HepG2 (cell line): ENCODE results near the gene QRICH2. TPM values are rescaled to one million over a fixed set of nuclear protein-coding genes. Genes with fewer than 3 reads are reported as not detected.

ENCODE experiments used
- ATAC-seq: fragments of 200-7000 bp; cut with Tn5 transposase; 3 replicates; pipeline ENCODE4 v1.9.1; 2020; ENCODE audit warnings: mild to moderate bottlenecking, moderate library complexity
- BruUV-seq: library from RNA; stranded (reverse); fragments of 400-500 nt; replicated peaks from 2 replicates; lab custom pipeline; 2021; lab: Mats Ljungman, UMichigan
- CTCF ChIA-PET: fragments of 300-600 bp; formaldehyde crosslinking; extraction: SDS; loops from one replicate; lab custom pipeline; 2021; ENCODE audit warnings: low total read pairs, inconsistent platforms, low intra/inter-chr PET ratio; lab: Yijun Ruan, JAX
- POLR2A ChIA-PET: fragments of 350-600 bp; sonication (Branson Sonifier 250); formaldehyde crosslinking; loops from one replicate; lab custom pipeline; 2020; ENCODE audit warnings: antibody characterized with exemption, inconsistent platforms; lab: Yijun Ruan, JAX
- DNase-seq: peaks from one replicate; pipeline ENCODE4 v3.0.0-alpha.2; 2015; ENCODE audit warnings: low spot score
- FAIRE-seq: peaks from 3 replicates; lab custom pipeline; 2011; peaks lifted over from hg19 to GRCh38; lab: Jason Lieb, UNC
- H2AFZ ChIP-seq: one replicate; pipeline ENCODE4 v1.6.1; 2011; ENCODE audit warnings: low read length, inconsistent platforms
- H3K27ac ChIP-seq: fragments of 300-600 bp; 3 replicates; pipeline ENCODE4 v1.8.0; 2011; ENCODE audit warnings: mixed run types, mild to moderate bottlenecking, mixed read lengths, low read length, inconsistent platforms; ENCODE audit not compliant: insufficient read depth; ENCODE audit errors: extremely low read length
- H3K27me3 ChIP-seq, 2 experiments: fragments of 200-600 bp in 1 of 2; 2 replicates in 1 of 2; 3 replicates in 1 of 2; pipeline versions ENCODE4 v1.6.0 to v1.8.0; 2011; ENCODE audit warnings: low read length in 2 of 2, mild to moderate bottlenecking in 2 of 2, moderate library complexity in 2 of 2, inconsistent platforms in 1 of 2; ENCODE audit not compliant: insufficient read depth in 2 of 2, control insufficient read depth in 1 of 2
- H3K36me3 ChIP-seq, 2 experiments: fragments of 200-600 bp in 1 of 2; replicated peaks in 1 of 2; 2 replicates in 1 of 2; 3 replicates in 1 of 2; pipeline versions ENCODE4 v1.5.1 to v1.8.0; 2011; ENCODE audit warnings: low read length in 2 of 2, inconsistent platforms in 1 of 2; ENCODE audit not compliant: insufficient read depth in 2 of 2, control insufficient read depth in 1 of 2
- H3K4me1 ChIP-seq: 2 replicates; pipeline ENCODE4 v1.5.1; 2012; ENCODE audit warnings: low read length, inconsistent platforms; ENCODE audit not compliant: insufficient read depth
- H3K4me2 ChIP-seq: 2 replicates; pipeline ENCODE4 v1.6.0; 2011; ENCODE audit warnings: low read depth, low read length, inconsistent platforms
- H3K4me3 ChIP-seq, 3 experiments: fragments of 200-600 bp in 1 of 3; sonication (generic), shearing (Covaris generic) in 1 of 3; replicated peaks in 1 of 3; 2 replicates each; pipeline ENCODE4 v1.5.1; 2011 to 2016; ENCODE audit warnings: low read length in 3 of 3, inconsistent platforms in 2 of 3, low read depth in 2 of 3, mild to moderate bottlenecking in 2 of 3, control low read depth in 1 of 3, mixed read lengths in 1 of 3; ENCODE audit not compliant: insufficient read depth in 1 of 3
- H3K79me2 ChIP-seq: one replicate; pipeline ENCODE4 v1.6.1; 2011; ENCODE audit warnings: low read length, inconsistent platforms; ENCODE audit not compliant: insufficient read depth
- H3K9ac ChIP-seq: 2 replicates; pipeline ENCODE4 v1.6.0; 2011; ENCODE audit warnings: mild to moderate bottlenecking, low read depth, low read length, inconsistent platforms; ENCODE audit not compliant: insufficient read depth
- H3K9me3 ChIP-seq: 2 replicates; pipeline ENCODE4 v1.5.1; 2012; ENCODE audit warnings: mild to moderate bottlenecking, low read length
- H4K20me1 ChIP-seq: 2 replicates; pipeline ENCODE4 v1.6.0; 2011; ENCODE audit warnings: inconsistent platforms, mild to moderate bottlenecking, low read length, moderate library complexity; ENCODE audit not compliant: insufficient read depth
- CENPBD1 ChIP-seq: sonication (generic); formaldehyde crosslinking; IDR thresholded peaks from 2 replicates; pipeline ENCODE4 v1.8.0; 2022; ENCODE audit warnings: missing genetic modification reagents, low read depth, mild to moderate bottlenecking, borderline replicate concordance
- CHD2 ChIP-seq: IDR thresholded peaks from 2 replicates; pipeline ENCODE4 v1.6.1; 2011; ENCODE audit warnings: low read depth, low read length, improper control_type of control experiment
- E2F5 ChIP-seq: sonication (generic); formaldehyde crosslinking; conservative IDR thresholded peaks from 2 replicates; pipeline ENCODE4 v1.4.0; 2020; ENCODE audit warnings: missing genetic modification reagents
- EED ChIP-seq: sonication (generic); formaldehyde crosslinking; IDR thresholded peaks from 2 replicates; pipeline ENCODE4 v1.5.0; 2020; ENCODE audit warnings: mild to moderate bottlenecking, missing genetic modification reagents
- KAT8 ChIP-seq: IDR thresholded peaks from 2 replicates; pipeline ENCODE4 v1.6.1; 2016; ENCODE audit warnings: missing genetic modification reagents, missing compliant biosample characterization
- MAFG ChIP-seq: sonication (generic); formaldehyde crosslinking; IDR thresholded peaks from 2 replicates; pipeline ENCODE4 v1.5.1; 2020; ENCODE audit warnings: mild to moderate bottlenecking, missing genetic modification reagents
- NFE2L1 ChIP-seq: sonication (generic); formaldehyde crosslinking; IDR thresholded peaks from 2 replicates; pipeline ENCODE4 v1.4.0; 2020; ENCODE audit warnings: missing genetic modification reagents, mild to moderate bottlenecking, borderline replicate concordance
- RBM22 ChIP-seq: fragments of 200-400 bp; formaldehyde crosslinking; optimal IDR thresholded peaks from 2 replicates; pipeline ENCODE3; 2017; ENCODE audit warnings: mild to moderate bottlenecking, low read length, moderate library complexity
- SMAD9 ChIP-seq: sonication (generic); formaldehyde crosslinking; IDR thresholded peaks from 2 replicates; pipeline ENCODE4 v1.5.1; 2020; ENCODE audit warnings: mild to moderate bottlenecking, missing genetic modification reagents
- ZBTB26 ChIP-seq: IDR thresholded peaks from 2 replicates; pipeline ENCODE4 v1.6.1; 2016; ENCODE audit warnings: missing compliant biosample characterization, missing genetic modification reagents, borderline replicate concordance
- ZEB1 ChIP-seq: IDR thresholded peaks from 2 replicates; pipeline ENCODE4 v1.6.1; 2012; ENCODE audit warnings: mild to moderate bottlenecking, low read depth, inconsistent platforms; ENCODE audit not compliant: insufficient replicate concordance
- ZNF121 ChIP-seq: sonication (generic); formaldehyde crosslinking; IDR thresholded peaks from 2 replicates; pipeline ENCODE4 v1.5.0; 2020; ENCODE audit warnings: mild to moderate bottlenecking, missing genetic modification reagents
- ZNF34 ChIP-seq: sonication (generic); formaldehyde crosslinking; IDR thresholded peaks from 2 replicates; pipeline ENCODE4 v1.4.0; 2020; ENCODE audit warnings: mild to moderate bottlenecking, missing genetic modification reagents, borderline replicate concordance
- ZNF432 ChIP-seq: sonication (generic); formaldehyde crosslinking; IDR thresholded peaks from 2 replicates; pipeline ENCODE4 v1.5.0; 2020; ENCODE audit warnings: missing genetic modification reagents, mild to moderate bottlenecking, borderline replicate concordance
- ZNF460 ChIP-seq: sonication (generic); formaldehyde crosslinking; IDR thresholded peaks from 2 replicates; pipeline ENCODE4 v1.5.1; 2020; ENCODE audit warnings: missing genetic modification reagents, mild to moderate bottlenecking, borderline replicate concordance
- ZNF484 ChIP-seq: sonication (generic); formaldehyde crosslinking; IDR thresholded peaks from 2 replicates; pipeline ENCODE4 v1.5.1; 2020; ENCODE audit warnings: mild to moderate bottlenecking, low read depth, missing genetic modification reagents, borderline replicate concordance
- WGBS: methylation state at CpG from one replicate; pipeline ENCODE4 v1.1.6; 2017; ENCODE audit warnings: low lambda C conversion rate; 5-methylcytosine and 5-hydroxymethylcytosine counted together
- in situ Hi-C: cut with HindIII; loops from 2 replicates; pipeline ENCODE4 v1.10.0; 2017; ENCODE audit warnings: low pct_unique_long_range_greater_than_20kb; ENCODE audit not compliant: extremely low pct_ligation_motif_present
- intact Hi-C: fragments of 100-400 bp; cut with micrococcal nuclease; formaldehyde crosslinking; loops from one replicate; pipeline ENCODE4 v1.10.0; 2022; ENCODE audit not compliant: unreplicated experiment
- polyA plus RNA-seq, 8 experiments: library from polyadenylated mRNA; depleted of rRNA in 3 of 8; stranded (reverse) in 7 of 8; unstranded in 1 of 8; fragments of >200 nt; fragmentation: Illumina TruSeq in 4 of 8; extraction: Trizol in 4 of 8; gene quantifications; 2 replicates each; pipeline versions ENCODE4 v1.2.1 to v1.2.3, GENCODE V29; 2011 to 2016; ENCODE audit warnings: low read depth in 4 of 8, missing spikeins in 1 of 8, mixed read lengths in 1 of 8; ENCODE audit not compliant: insufficient read depth in 1 of 8
- total RNA-seq, 5 experiments: library from RNA; depleted of rRNA; stranded (reverse); fragments of >200 nt; fragmentation: Illumina TruSeq; extraction: Trizol; gene quantifications; 2 replicates each; pipeline ENCODE4 v1.2.3, GENCODE V29; 2016; ENCODE audit warnings: low read depth in 1 of 5

Gene QRICH2
- total and polyA plus RNA-seq, 2 of the 13 experiments (the other 11 are each of a cell fraction or from before 2014, with no cell fraction given) = 3.7 to 5.7 TPM

- BruUV-seq = no TSS peak
- DNase-seq = no peak
- in situ Hi-C loops (no loop called here), intact Hi-C loops (no loop called here)
- Histone ChIP-seq H3K36me3 (peaks cover 30 to 83% of the 10 kb centered on the region in 2 experiments), H3K4me1 (no peaks in the 10 kb centered on the region), H3K4me2 (no peak overlapping the region), H3K9ac (no peak overlapping the region), H3K9me3 (no peaks in the 10 kb centered on the region), H4K20me1 (no peaks in the 10 kb centered on the region; the same call in 1 of the 2 replicates), H3K27ac (no peak overlapping the region), H3K4me3 (no peak overlapping the region), H2AFZ (no peak overlapping the region), H3K79me2 (no peaks in the 10 kb centered on the region), H3K27me3 (no peaks in the 10 kb centered on the region)
- TF ChIP-seq KAT8 (CRISPR knock-in tag) (no peak), RBM22 (peak; percentile 23), ZNF121 (peak; percentile 91), ZNF484 (CRISPR knock-in tag) (no peak), ZNF34 (CRISPR knock-in tag) (no peak)
- FAIRE-seq = no peak
- ChIA-PET CTCF (no interaction called here), POLR2A (interaction anchor here (0.8 kb wide), 1 partner anchor 74 kb away, joined by 3 read pairs; no protein-coding TSS in a partner anchor)
- ATAC-seq = no peak
- 96% methylated on average over 15 of the region's 15 CpGs for WGBS
Observed at GRCh38 chr17:76314392-76315227, 6.5 kb upstream of the QRICH2 start.

GRCh38 chr17:76312735-76313134 is 4.7 kb upstream of the QRICH2 start:
- Histone ChIP-seq H3K4me3 (no peak overlapping the region), H3K27ac (no peak overlapping the region), H2AFZ (no peak overlapping the region), H3K36me3 (peaks cover 26 to 70% of the 10 kb centered on the region in 2 experiments), H4K20me1 (no peaks in the 10 kb centered on the region; the same call in 1 of the 2 replicates), H3K9me3 (no peaks in the 10 kb centered on the region), H3K9ac (no peak overlapping the region), H3K4me1 (no peaks in the 10 kb centered on the region), H3K79me2 (no peaks in the 10 kb centered on the region), H3K4me2 (no peak overlapping the region), H3K27me3 (no peaks in the 10 kb centered on the region)
- intact Hi-C loops = no loop called here
- WGBS = 96% methylated on average over 9 of the region's 9 CpGs
- DNase-seq (no peak), ATAC-seq (no peak), FAIRE-seq (no peak)
- in situ Hi-C loops = no loop called here
- POLR2A ChIA-PET = interaction anchor here (0.7 kb wide), 1 partner anchor 69 kb away, joined by 3 read pairs; no protein-coding TSS in a partner anchor
- CTCF ChIA-PET = no interaction called here
- no TSS peak for BruUV-seq
- TF ChIP-seq NFE2L1 (CRISPR knock-in tag) (no peak), CENPBD1 (no peak), ZBTB26 (CRISPR knock-in tag) (no peak), MAFG (no peak), CHD2 (no peak), ZNF432 (CRISPR knock-in tag) (no peak), E2F5 (CRISPR knock-in tag) (no peak), EED (no peak), ZNF460 (CRISPR knock-in tag) (no peak), SMAD9 (CRISPR knock-in tag) (no peak), ZEB1 (no peak)
